Stimulated activated CD8-positive, alpha-beta memory T cell treated with anti-CD3 and anti-CD28 coated beads, Interleukin-7, amount 100 ng/mL, for 48 hours (primary cell): ENCODE results near the gene CHKB.
A peak's percentile ranks its signal among the peaks of the same experiment; 100 is the strongest.

Experiments
- DNase-seq, 2 donors: peaks; one replicate each; pipeline ENCODE4 v3.0.0-alpha.2; 2020; ENCODE audit warnings: low read depth in 1 of 2; ENCODE audit errors: extremely low read depth in 1 of 2

Gene CHKB

GRCh38 chr22:50532824-50533796, 49.5 kb downstream of the CHKB start:
- no peak for DNase-seq

- DNase-seq, result no peak
Measured at GRCh38 chr22:50531962-50532674, 50.5 kb downstream of the CHKB start.

- no peak for DNase-seq
Measured at GRCh38 chr22:50531546-50531961, 51.1 kb downstream of the CHKB start.

GRCh38 chr22:50530877-50531545, 51.6 kb downstream of the CHKB start:
- peak; percentile 74 to 87 for DNase-seq

- DNase-seq, result no peak
Measured at GRCh38 chr22:50530580-50530876, 52.1 kb downstream of the CHKB start.

- no peak for DNase-seq
Measured at GRCh38 chr22:50529897-50530579, 52.6 kb downstream of the CHKB start, which contains the start of gene TYMP. Gene TYMP (minus strand): TSS chr22:50530012. CDS start chr22:50529709, 303 bp downstream.

GRCh38 chr22:50529416-50529896, 53.2 kb downstream of the CHKB start:
- DNase-seq, result no peak
